Activated CD8-positive, alpha-beta memory T cell treated with anti-CD3 and anti-CD28 coated beads, Interleukin-2, amount 50 U/mL, for 24 hours (primary cell): ENCODE measurements around the gene PLA1A.

Source experiments
- DNase-seq: peaks from one replicate; pipeline ENCODE4 v3.0.0-alpha.2; 2020; ENCODE audit errors: extremely low read depth

The PLA1A gene

DNA sequence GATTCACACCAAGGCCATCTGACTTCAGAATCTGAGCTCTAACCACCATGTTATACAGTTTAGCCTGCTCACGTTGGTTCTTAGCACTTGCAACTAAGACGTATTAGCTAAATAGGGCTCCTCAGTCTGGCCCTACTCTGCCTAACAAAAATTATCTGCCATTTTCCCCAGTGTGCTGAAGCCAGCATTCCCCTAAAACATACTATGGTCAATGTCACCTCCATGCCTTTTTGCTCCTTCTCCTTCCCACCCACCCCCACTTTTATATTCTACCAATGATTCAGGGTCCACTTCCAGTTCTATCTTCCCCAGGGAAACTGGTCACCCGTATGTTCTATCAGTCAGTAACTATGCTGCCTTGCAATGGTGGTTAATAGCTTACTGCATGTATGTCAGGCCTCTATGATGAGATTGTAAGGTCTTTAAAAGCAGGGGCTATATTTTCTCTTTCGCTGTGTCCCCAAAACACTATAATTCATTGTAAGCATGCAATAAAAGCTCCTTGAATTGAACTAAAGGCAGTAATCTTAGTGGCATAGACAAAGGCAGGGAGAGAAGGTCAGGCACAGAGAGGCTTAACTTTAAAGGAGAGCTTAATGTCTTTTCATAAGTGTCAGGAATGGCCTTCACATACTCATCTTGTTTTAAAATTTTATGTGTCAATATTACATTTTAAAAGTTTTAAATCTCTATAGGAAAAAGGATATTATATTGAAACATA is 39.4 kb downstream of the PLA1A start:
- DNase-seq, result no peak

DNA sequence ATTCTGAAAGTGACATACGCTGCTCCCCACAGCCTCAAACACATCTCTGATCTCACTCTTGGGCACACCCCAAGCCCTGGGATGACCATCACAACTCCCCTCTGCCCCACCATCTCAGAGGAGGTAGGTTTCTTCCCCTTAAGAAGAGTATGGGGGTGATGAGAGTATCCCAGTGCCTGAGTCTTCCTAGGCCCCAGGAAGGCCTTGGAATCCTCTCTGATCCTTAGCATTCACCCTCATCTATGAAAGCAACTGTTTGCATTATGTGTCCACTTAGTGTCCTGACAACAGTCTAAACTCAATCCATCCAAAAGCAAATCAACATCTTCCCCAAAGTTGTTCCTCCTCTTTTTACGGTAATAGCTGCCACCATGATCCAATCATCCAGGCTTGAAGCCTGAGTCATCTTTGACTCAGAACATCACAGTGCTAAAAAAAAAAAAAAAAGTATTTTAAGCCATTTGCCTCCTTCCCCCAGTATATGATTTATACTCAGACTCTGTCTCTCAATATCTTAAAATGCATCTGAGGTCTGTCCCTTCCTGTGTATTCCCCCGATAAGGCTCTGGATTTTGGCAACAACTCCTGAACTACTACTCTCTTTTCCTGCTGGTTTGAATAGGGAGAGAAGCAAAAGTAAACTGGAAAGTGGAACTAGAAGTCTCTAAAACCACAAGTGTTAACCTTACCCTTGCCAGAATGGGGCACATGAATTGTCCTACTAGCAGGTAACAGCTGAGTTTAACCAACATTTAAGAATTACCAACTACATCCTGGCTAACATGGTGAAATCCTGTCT is 40.2 kb downstream of the PLA1A start:
- DNase-seq, result no peak

DNA sequence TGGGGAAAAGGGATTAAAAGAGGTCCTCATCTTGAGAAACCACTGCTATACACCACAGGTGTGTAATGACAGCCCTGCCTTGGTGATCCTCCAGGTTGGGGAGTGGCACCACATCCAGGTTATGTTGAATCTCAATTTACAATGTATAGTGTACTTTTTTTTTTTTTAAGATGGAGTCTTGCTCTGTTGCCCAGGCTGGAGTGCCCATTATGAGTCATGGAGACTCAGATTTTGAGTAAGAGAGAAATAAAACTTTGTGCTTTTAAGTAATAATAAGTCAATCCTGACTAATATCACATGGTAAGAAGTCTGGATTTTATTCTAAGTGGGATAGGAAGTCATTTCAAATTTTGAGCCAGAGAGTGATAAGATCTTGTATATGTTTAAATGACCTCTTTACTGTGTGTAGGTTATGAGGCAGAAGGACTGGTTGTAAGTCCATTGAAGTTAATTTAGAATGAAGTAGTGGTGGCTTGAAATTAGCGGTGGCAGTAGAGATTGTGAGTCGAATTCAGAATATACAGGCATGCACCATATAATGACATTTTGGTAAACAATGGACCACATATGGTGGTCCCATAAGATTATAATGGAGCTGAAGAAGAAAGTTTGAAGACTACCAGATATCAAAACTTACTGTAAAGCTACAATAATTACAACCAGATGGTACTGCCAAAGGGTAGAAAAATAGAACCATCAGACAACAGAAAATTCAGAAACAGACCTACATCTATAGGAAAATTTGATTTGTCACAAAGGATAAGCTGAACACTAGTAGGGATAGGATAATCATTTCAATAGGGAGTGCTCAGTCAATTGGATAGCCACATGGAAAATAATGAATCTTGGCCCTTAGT is 42.0 kb downstream of the PLA1A start:
- DNase-seq, result no peak

DNA sequence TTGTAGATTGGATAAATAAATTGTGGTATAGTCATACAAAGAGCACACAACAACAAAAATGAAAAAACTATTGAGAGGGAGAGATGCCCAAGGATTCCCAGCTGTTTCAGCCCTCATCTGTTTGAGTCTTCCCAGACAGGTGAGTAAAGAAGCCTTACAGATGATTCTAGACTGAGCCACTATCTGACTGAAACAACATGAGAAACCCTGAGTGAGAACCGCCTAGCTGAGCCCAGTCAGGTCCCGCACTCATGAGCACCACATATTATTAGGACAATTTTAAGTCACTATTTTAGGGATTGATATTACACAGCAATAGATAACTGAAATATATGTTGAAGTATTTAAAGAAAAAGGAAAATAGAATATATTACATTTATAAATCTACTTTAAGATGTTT is 43.7 kb downstream of the PLA1A start:
- no peak for DNase-seq

DNA sequence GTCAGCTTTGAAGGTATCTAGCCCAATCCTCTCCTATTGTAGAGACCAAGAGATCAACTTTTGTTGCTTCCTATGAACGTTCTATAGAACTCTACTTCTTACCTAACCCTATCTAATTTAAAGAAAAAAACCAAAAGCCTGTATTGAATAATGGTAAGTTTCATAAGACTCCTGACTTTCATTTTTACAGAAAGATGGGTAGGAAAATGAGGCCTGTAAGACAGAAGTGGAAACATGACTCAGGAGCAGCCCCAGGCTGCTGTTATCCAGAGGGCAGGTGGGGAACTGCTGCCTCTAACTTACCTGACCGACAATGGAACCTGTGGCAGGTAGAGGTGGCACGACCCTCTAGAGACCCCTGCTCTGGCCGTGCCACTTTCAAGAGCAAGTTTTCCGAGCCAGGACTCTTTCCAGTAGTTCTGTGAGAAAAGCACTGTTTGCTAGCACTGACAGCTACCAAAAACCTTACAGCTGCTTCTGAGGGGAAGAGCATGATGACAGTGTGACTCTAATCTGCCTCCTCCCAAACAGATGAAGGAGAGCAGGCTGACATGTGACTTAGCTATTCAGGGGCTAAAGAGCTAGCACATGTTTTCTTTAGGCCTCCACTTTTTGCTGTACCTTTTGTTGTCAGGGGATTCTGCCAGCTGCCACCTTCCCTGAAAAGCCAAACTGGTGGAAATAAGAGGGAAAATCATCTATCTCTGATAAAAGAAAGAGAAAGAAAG is 45.2 kb downstream of the PLA1A start:
- DNase-seq, result no peak

DNA sequence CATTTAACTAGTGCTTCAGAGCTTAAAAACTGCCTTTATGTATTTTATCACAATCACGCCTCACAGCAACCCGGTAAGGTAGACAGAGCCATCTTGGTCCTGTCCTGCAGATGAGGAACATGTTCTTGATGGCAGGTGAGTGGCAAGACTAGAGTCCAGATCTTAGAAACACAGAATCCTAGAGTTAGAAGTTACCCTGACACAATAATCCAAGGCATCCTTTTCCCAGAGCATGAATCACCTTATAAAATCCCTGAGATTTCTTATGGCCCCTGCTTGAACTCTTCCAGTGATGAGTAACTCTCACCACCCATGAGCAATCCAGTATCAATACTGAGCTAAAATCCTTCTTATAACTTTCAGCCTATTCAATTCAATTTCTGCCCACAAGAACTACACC is 45.8 kb downstream of the PLA1A start:
- DNase-seq, result no peak

DNA sequence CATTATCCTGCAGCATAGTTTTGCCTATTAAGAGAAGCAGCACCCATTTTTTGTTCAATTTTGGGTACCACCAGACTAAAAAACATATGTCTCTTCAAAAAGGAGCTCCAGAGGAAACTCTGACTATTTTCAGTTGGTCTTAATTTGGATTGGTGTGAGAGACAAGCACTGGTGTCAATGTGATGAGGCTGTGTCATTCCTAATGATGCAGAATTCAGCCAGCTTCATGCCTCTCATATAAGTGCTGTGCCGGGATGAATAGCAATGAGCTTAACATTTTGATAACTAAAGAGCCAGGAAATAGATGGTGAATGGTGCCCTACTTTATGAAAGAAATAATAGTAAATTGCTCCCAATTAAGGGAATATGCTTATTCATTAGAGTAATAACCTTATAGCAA is 46.8 kb downstream of the PLA1A start:
- DNase-seq, result no peak

DNA sequence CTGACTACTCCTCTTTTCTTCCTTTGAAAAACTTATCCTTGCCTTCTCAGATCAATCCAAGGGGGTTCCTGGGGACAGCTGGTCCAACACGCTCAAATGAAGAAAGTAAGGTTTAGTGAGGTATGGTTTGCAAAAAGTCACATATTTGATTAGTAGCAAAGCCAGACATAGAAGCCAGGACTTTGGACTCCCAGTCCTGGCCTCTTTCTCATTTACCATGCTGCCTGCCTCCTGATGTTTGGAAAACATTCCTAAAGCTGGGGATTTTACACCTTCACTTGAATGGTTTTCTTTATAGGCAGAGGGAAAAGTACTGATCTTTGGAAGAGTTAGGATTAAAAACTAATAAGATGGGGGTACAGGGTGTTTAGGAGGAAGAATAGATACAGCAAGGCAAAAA is 48.1 kb downstream of the PLA1A start:
- DNase-seq, result no peak

DNA sequence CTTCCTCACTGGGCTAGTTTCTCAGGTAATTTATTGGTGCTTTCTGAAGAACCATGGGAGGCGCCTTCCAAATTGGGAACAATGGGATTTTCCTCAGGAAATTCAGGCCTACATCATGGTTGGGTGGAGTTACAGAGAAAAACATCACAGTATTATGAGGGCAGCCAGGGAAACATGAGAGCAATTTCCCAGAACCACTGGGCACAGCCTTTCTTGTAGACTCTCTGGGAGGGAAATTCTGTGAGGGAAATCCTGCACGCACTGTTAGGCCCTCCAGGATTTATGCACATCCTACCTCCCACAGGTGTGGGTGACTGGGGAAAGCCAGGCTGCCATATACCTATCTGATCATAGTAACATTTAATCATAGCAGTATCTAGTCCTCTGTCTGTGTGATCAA is 49.5 kb downstream of the PLA1A start:
- no peak for DNase-seq

DNA sequence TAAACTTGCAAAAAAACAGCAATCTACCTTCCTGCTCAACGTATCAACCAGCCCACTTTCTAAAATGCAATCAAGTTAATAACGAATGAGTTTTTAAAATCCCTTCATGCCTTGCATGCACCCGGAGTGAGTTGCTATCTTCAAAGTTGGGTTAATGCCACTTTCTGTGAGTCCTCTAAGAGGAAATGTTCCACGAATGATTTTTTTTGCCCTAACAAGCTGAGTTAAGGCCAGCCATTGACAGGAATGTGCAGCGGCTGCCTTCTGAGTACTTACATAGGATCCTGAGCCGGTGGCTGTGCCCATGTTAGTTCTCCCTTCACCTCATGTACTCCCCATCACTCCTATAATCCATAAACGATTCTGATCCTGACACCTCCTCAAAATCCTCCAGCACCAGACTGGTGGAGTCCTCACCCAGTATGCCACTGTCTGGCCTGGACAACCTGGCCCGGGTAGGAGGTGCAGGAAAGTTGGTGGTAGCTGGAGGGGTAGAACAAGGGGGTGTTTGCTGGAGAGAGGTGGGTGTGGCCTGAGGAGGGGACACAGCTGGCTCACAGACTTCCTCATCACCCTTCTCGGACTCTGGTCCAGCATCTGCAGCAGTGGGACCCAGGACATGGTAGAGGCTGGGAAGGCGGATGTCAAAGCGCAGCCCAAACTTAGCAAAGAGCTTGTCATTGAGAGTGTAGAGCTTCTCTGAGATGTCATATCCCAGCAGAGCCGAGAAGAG is 50.3 kb downstream of the PLA1A start:
- DNase-seq, result no peak

DNA sequence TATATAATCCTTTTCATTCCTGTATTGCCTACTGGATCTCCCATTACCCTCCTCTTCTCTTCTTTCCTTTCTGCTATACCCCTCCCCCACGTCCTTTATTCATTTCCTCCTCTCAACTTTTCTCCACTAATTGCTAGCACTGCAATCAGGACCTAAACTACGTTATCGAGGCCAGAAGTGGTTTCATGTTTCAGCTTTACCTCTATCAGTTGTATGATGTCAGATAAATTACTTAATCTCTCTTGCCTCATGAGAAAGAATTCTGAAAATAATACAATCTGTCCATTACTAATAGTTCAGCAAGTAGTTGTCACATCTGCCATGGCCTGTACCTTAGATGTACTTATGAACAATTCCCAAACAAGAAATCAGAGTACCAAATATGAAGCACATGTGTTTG is 52.1 kb downstream of the PLA1A start:
- no peak for DNase-seq

DNA sequence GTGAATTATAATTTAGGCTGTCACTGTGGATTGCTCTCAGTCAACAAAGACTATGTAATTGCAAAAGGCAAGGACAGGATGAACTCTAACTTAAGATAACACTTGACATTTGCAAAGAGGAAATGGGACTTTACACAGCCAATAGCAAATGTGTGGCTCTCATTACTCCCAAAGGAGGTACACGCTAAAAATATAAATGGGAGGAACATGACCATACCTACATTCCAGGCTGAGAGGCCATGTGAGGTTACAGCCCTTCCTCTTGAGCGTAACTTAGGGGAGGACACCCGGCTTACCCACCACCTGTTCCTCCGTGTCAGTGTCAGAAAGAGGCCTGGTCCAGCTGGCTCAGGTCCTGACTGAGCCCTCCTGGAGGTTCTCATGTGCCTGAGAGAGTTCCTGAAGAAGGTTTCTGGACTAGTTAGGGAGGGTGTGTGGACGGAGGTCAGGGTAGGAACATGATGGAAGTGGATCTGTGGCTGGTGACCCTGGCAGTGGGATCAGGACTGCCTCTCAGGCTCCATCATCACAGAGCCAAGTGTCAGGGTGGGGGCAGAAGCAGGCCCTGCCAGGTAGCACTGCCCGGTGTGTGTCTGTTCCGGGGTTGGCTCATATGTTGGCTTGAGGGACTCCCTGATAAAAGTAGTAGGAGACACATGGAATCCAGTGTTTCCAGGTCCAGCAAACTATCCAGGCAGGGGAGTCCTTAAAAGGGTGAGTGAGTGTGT is 54.8 kb downstream of the PLA1A start:
- DNase-seq, result no peak

DNA sequence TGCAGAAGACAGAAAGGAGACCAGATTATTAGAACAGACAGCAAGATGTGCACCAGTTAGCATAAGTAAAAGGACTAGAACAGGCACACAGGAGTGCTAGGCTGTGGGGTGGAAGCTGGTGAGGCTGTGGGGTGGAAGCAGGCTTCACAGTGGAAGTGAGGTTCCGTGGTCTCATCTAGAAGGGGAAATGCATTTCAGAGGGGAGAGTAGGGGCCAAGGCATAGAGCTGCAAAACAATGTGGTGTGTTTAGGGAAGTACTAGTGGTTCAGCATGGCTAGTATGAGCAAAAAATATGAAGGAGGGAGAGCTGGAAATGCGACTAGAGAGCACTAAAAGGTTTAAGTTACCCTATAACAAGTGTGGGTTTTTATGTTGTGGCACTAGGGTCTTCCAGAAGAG is 56.2 kb downstream of the PLA1A start:
- DNase-seq, result no peak

DNA sequence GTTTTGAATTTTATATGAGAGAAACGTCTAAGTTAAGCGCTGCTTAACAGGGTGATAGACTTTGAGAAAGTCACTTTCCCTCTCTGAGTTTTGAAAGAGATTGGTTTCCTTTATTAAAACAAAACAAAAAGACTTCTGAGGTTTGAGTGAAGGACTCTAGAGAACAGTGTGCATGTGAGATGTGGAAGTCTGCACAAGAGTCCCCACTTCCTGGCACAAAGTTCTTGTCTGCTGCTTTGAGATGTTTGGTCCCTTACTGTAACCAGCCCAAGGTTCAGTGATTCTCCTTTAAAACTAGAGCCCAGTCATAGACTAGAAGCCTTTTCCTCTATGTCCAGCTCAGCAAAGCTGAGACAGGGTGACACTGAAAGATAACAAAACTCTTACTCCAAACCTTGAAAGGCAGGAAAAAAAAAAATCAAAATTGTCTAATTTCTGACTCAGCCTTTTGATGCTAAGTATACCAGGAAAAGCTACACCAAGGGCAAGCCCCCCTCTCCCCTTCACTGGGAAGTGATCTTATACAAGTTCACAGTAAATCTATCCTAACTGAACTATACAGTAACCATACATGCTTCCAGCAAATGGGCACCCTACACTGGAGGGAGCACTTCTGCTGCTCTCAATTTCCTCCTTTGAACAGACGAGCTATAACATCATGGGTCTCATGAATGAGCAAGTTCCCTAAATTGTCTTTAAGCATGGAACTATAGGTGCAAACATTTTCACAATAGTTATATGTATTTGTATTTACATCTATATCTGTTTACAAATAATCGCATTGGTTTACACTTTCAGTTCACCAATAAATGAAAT is 60.4 kb downstream of the PLA1A start:
- DNase-seq, result no peak

DNA sequence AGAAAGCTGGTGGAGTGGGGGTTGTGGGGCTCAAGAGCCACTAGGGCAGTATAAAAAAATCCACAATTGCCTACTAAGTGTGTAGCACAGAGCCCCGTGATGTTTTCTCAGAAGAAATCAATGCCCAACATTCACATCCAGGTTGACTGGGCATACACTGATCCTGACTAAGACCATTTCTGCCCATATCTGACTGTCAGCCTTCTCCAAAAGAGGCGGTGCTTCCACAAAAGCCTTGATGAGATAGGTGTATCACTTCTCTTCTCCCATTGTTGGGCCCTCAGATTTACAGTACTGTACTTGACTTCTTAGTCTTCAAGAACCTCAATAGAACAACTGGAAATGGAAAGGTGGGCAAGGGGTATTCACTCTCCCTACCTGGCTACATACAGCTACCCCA is 61.3 kb downstream of the PLA1A start:
- DNase-seq, result no peak

DNA sequence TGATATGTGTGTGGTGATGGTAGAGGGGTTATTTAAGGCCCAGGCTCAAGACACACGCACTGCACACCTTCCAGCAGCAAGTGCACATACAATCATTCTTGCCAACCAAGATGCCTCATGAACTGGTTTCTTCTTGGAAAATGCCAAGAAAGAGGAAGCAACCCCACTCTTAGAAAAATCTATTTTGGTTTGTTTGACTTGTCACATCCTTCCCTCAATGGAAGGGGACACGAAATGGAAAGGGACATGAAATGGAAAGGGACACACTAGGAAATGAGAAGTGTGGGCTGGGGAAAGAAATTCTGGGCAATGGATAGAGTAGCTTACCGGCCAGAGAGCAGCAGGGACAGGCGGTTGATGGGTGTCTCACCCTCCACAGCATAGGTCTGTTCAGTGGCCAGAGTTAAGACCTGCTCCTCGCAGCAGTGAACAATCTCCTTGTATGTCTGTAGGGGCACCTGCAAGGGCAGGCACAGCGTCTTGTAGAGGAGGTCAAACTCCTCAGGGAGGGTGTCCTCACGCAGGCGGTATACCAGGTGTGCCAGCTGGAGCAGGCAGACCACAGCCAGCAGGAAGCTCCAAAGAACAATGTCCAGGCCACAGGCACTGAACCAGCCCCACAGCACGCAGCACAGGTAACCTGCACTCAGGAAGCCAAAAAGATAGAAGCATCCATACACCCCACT is 62.1 kb downstream of the PLA1A start:
- no peak for DNase-seq

DNA sequence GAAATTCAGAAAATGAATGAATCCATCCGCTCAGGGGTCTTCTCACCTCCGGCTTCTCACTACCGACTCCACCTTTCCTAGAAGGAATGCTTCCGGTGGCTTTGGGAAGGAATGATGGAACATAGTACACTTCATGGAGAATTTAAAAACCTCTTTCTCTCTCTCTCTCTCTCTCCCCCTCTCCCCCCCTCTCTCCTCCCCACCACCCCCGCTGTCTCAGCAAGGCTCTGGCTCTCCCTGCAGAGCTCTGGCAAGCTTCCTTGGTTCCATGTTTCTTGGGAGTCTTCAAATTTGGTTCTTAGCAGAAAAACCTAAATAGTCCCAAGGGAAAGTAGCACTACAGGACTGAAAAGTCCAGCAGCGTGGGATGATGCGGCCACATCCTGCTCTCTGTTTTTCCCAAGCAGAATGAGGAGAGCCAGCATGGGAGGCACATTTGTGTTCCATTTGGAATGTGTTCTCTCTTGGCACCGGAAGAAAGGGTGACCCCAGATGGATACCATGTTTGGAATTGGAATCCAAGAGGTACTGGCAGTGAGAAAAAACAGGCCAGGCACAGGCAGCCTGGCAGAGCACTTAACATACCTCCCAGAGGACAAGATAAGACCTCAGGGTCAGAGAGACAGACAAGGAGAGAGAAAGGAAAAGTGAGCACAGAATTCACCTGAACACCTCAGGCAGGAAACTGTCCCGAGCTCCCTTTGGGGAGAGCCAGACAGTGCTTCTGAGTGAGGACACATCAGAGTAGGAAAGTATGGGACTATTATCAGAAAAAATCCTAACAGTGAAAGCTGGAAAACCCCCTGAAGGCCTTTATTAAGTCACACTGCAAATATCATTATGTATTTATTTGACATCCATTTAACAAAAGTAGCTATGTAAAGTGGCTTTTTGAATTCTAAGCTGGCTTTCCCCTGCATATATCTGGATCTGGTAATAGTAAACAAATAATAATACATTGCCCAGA is 63.1 kb downstream of the PLA1A start, which contains the start of gene POPDC2:
Gene POPDC2 (minus strand): TSS at position 116 of the 967 bp plus-strand sequence. CDS start 166 bp downstream, outside the sequence.
- DNase-seq, result no peak
